Stimulated activated naive CD8-positive, alpha-beta T cell treated with anti-CD3 and anti-CD28 coated beads, Interleukin-15, amount 100 ng/mL, for 72 hours (primary cell): ENCODE data around the gene PGM1.

ENCODE experiments used
- ATAC-seq: fragments of 150-1000 bp; cut with Tn5 transposase; 2 replicates; pipeline ENCODE4 v1.10.0; 2021; ENCODE audit warnings: mild to moderate bottlenecking, moderate library complexity
- DNase-seq, 2 donors: peaks; one replicate each; pipeline ENCODE4 v3.0.0; 2021 to 2022
- H3K27ac Mint-ChIP-seq, 2 donors: one replicate each; pipeline ENCODE4 v1.8.0; 2022; ENCODE audit warnings: mild to moderate bottlenecking in 2 of 2, mixed read lengths in 2 of 2, moderate library complexity in 2 of 2
- H3K27me3 Mint-ChIP-seq: one replicate; pipeline ENCODE4 v1.8.0; 2022; ENCODE audit warnings: mixed read lengths
- H3K4me1 Mint-ChIP-seq: one replicate; pipeline ENCODE4 v1.8.0; 2022; ENCODE audit warnings: mild to moderate bottlenecking, mixed read lengths
- H3K4me3 Mint-ChIP-seq, 2 donors: one replicate each; pipeline ENCODE4 v1.8.0; 2022; ENCODE audit warnings: mild to moderate bottlenecking in 2 of 2, mixed read lengths in 2 of 2, moderate library complexity in 1 of 2
- H3K9me3 Mint-ChIP-seq, 2 donors: one replicate each; pipeline ENCODE4 v1.8.0; 2022; ENCODE audit warnings: mixed read lengths in 2 of 2

PGM1 gene

GRCh38 chr1:63592536-63593302, 492 bp upstream of the PGM1 start:
- H3K4me1 Mint-ChIP-seq: peaks cover 37% of the 10 kb centered on the region
- no peak for ATAC-seq
- H3K4me3 Mint-ChIP-seq: peak overlapping the region; percentile 96 to 97
- H3K27ac Mint-ChIP-seq: peak overlapping the region; percentile 98
- no peak for DNase-seq
- H3K27me3 Mint-ChIP-seq: no peaks in the 10 kb centered on the region
- H3K9me3 Mint-ChIP-seq: no peaks in the 10 kb centered on the region

GRCh38 chr1:63593886-63594605, 835 bp downstream of the PGM1 start:
- DNase-seq: peak; percentile 79 to 84
- Mint-ChIP-seq H3K27ac (peak overlapping the region; percentile 98), H3K4me3 (peak overlapping the region; percentile 96 to 97), H3K9me3 (no peaks in the 10 kb centered on the region), H3K27me3 (no peaks in the 10 kb centered on the region), H3K4me1 (peaks cover 37% of the 10 kb centered on the region)
- ATAC-seq: peak; percentile 78

DNA sequence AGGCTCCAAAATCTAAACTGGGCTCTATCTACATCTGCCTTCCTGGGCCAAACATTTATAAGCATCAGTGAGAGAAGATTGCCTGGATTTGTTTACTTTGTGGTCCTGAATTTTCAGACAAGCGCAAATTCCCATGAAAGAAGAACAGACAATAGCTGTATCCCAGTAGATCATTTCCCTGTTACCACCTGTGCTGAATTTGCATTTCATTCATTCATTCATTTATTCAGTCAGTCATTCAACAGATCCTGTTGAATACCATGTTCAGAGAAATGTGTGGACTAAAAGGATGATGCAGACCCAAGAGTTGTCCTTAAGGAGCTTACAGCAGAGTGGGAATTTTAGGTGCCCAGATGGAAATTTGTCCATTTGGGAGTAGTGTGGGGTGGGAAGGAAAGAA, 2.2 kb downstream of the PGM1 start:
- ATAC-seq: no peak
- H3K27ac Mint-ChIP-seq: no peak overlapping the region

DNA sequence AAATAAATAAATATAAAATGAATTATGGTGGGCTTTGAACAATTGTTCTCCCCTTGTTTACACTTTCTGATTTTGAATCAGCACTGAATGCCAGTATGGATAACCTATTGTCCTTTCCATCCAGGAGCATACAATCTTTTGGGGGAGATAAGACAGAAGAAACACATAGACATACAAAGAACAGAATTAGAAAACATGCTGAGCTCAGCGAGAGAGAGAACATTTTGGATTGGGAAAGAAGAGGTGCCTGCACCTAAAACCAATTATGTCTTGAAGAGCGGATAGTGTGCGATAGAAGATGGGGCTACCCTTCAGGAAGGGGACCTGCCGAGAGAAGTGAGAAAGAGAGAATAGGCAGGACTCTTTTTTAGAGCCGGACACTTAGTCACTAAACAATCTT, 6.6 kb downstream of the PGM1 start:
- H3K9me3 Mint-ChIP-seq: no peaks in the 10 kb centered on the region
- H3K4me3 Mint-ChIP-seq: no peak overlapping the region
- no peaks in the 10 kb centered on the region for H3K27me3 Mint-ChIP-seq
- H3K4me1 Mint-ChIP-seq: peaks cover 19% of the 10 kb centered on the region
- H3K27ac Mint-ChIP-seq: no peak overlapping the region
- ATAC-seq (no peak), DNase-seq (no peak)

More for the DNA sequence above, 2.2 kb downstream of the PGM1 start:
- no peaks in the 10 kb centered on the region for H3K27me3 Mint-ChIP-seq
- no peak overlapping the region for H3K4me3 Mint-ChIP-seq
- H3K4me1 Mint-ChIP-seq: peaks cover 37% of the 10 kb centered on the region
- H3K9me3 Mint-ChIP-seq: no peaks in the 10 kb centered on the region
- DNase-seq: no peak

DNA sequence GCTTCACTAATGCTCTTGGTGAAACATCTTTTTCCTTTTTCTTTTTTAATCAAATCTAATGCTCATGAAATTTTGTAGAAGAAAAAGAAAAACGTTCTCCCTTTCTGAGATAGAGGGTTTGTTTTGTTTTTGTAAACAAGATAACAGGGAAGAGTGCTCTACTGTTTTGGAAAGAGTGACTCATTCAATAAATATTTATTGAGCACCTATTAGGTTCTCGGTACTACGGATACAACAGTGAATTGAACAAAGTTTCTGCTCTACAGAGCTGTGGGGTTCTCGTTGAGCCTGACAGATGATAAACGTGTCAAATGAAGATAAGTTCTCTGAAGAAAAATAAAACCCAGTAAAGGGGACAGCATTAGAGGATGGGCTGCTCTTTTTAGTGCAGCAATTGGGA, 7.0 kb downstream of the PGM1 start:
- H3K4me1 Mint-ChIP-seq: peaks cover 19% of the 10 kb centered on the region
- no peak overlapping the region for H3K27ac Mint-ChIP-seq
- H3K9me3 Mint-ChIP-seq: no peaks in the 10 kb centered on the region
- no peak overlapping the region for H3K4me3 Mint-ChIP-seq
- no peaks in the 10 kb centered on the region for H3K27me3 Mint-ChIP-seq
- DNase-seq (no peak), ATAC-seq (no peak)

GRCh38 chr1:63601061-63601460, 7.8 kb downstream of the PGM1 start:
- ATAC-seq: no peak
- peaks cover 11% of the 10 kb centered on the region for H3K4me1 Mint-ChIP-seq
- H3K4me3 Mint-ChIP-seq: no peak overlapping the region
- no peaks in the 10 kb centered on the region for H3K9me3 Mint-ChIP-seq
- H3K27me3 Mint-ChIP-seq: no peaks in the 10 kb centered on the region
- no peak for DNase-seq
- H3K27ac Mint-ChIP-seq: no peak overlapping the region

DNA sequence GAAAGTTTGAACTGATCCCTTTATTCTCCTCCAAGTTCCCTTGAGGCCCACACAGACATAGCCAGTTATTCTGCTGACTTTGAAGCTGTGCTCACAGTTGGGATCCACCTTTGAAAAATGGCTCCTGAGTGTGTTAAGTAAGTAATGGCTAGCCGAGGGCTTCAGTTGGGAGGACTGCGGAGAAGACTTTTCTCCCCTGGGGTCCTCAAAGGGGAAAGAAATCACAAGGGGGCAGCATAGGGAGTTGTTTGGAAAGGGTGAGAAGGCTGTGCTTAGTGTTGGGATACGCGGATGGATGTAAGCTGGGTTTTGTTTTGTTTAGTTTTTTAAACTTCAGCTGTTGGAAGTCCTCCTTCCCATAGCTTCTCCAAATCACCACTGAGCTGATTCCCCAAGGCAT, 8.3 kb downstream of the PGM1 start:
- ATAC-seq (no peak), DNase-seq (no peak)
- H3K4me1 Mint-ChIP-seq: peaks cover 7% of the 10 kb centered on the region
- H3K27me3 Mint-ChIP-seq: no peaks in the 10 kb centered on the region
- H3K4me3 Mint-ChIP-seq: no peak overlapping the region
- no peak overlapping the region for H3K27ac Mint-ChIP-seq
- no peaks in the 10 kb centered on the region for H3K9me3 Mint-ChIP-seq

- Mint-ChIP-seq H3K27ac (no peak overlapping the region), H3K27me3 (no peaks in the 10 kb centered on the region), H3K4me3 (no peak overlapping the region), H3K4me1 (peaks cover 3% of the 10 kb centered on the region), H3K9me3 (no peaks in the 10 kb centered on the region)
- DNase-seq (no peak), ATAC-seq (no peak)
Measured at GRCh38 chr1:63601912-63602311, 8.7 kb downstream of the PGM1 start.

GRCh38 chr1:63602629-63603028, 9.4 kb downstream of the PGM1 start:
- ATAC-seq (no peak), DNase-seq (no peak)
- no peak overlapping the region for H3K27ac Mint-ChIP-seq
- H3K4me3 Mint-ChIP-seq: no peak overlapping the region
- no peaks in the 10 kb centered on the region for H3K4me1 Mint-ChIP-seq
- H3K27me3 Mint-ChIP-seq: no peaks in the 10 kb centered on the region
- no peaks in the 10 kb centered on the region for H3K9me3 Mint-ChIP-seq

DNA sequence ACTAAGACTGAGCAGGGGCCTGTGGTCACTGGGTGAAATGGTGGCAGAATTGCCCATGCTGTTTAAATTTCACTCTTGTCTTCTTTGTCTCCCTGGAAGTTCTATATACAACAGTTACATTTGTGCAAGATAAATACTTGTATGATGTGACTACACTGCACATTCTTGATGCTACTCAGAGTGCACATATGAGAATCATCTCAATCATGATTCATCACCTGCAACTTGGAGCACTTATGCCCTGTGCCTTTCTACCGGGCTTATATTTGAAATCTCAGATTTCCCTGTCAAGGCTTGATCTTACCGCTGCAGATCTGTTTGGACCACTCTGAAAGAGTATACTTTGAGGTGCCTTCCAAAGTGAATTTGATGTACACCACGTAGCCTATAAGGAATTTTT, 10.6 kb downstream of the PGM1 start:
- Mint-ChIP-seq H3K4me3 (no peak overlapping the region), H3K9me3 (no peaks in the 10 kb centered on the region), H3K27me3 (no peaks in the 10 kb centered on the region), H3K27ac (no peak overlapping the region), H3K4me1 (no peaks in the 10 kb centered on the region)
- ATAC-seq (no peak), DNase-seq (no peak)

- no peak overlapping the region for H3K27ac Mint-ChIP-seq
- H3K27me3 Mint-ChIP-seq: no peaks in the 10 kb centered on the region
- ATAC-seq (no peak), DNase-seq (no peak)
- no peaks in the 10 kb centered on the region for H3K9me3 Mint-ChIP-seq
- H3K4me3 Mint-ChIP-seq: no peak overlapping the region
- peaks cover 11% of the 10 kb centered on the region for H3K4me1 Mint-ChIP-seq
Measured at GRCh38 chr1:63607322-63607721, 14.1 kb downstream of the PGM1 start.

- Mint-ChIP-seq H3K27me3 (no peaks in the 10 kb centered on the region), H3K27ac (no peak overlapping the region), H3K9me3 (no peaks in the 10 kb centered on the region), H3K4me1 (peaks cover 11% of the 10 kb centered on the region), H3K4me3 (no peak overlapping the region)
- DNase-seq (no peak), ATAC-seq (no peak)
Measured at GRCh38 chr1:63611231-63611630, 18.0 kb downstream of the PGM1 start.

DNA sequence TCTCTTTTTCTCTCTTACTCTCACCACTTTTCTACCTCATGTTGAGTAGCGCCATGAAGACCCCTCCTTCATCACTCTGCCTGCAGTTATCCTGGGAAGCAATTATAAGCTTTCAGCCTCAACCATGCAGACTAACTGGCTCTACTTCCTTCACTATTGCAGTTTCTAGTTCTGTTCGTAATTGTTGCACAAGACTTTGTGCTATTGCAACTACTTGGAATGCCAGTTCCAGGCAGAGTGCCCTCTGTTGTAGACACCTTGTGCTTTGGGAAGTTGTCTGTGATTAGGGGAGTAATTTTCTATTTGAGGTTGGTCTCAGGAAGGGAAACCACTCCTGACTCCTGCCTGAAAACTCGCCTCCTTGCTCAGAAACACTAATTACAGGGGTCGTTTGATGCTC, 19.4 kb downstream of the PGM1 start:
- H3K9me3 Mint-ChIP-seq: no peaks in the 10 kb centered on the region
- DNase-seq: no peak
- H3K4me3 Mint-ChIP-seq: no peak overlapping the region
- H3K27me3 Mint-ChIP-seq: no peaks in the 10 kb centered on the region
- peaks cover 11% of the 10 kb centered on the region for H3K4me1 Mint-ChIP-seq
- peak overlapping the region in 1 of 2 donors; percentile 47 for H3K27ac Mint-ChIP-seq
- no peak for ATAC-seq

- ATAC-seq (no peak), DNase-seq (no peak)
- H3K9me3 Mint-ChIP-seq: no peaks in the 10 kb centered on the region
- no peaks in the 10 kb centered on the region for H3K27me3 Mint-ChIP-seq
- no peak overlapping the region for H3K4me3 Mint-ChIP-seq
- H3K4me1 Mint-ChIP-seq: peaks cover 11% of the 10 kb centered on the region
- no peak overlapping the region for H3K27ac Mint-ChIP-seq
Measured at GRCh38 chr1:63612971-63613370, 19.8 kb downstream of the PGM1 start.

DNA sequence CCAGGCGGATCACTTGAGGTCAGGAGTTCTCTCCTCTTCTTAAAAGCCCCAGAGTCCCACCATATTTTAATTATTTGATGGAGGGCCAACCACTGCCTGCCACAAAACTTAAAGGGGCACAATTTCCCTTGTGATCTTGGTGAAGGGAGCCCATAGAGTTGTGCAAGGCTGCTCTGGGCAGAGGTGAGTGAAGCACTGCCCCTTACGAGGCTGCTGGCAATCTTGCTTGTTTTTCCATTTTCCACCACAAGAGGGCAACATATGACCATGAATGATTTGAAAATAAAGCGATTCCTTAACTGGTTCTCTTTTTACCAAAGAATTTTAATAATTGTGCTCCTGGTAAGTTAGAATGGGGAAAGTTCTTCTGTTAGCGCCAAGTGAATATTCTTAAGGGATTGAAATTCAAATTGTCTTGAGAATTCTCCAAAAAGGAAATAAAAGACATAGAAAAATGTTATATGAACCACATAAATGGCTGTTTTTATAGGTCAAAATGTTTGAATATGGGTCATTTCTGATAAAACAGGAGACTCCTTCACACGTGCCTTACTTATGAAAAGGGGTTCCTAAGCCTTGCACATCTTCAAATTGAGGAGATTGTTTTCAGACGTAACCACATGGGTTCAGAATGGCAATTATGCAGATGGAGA, 22.7 kb downstream of the PGM1 start:
- ATAC-seq: peak; percentile 71
- no peaks in the 10 kb centered on the region for H3K27me3 Mint-ChIP-seq
- no peaks in the 10 kb centered on the region for H3K9me3 Mint-ChIP-seq
- H3K4me3 Mint-ChIP-seq: no peak overlapping the region
- H3K27ac Mint-ChIP-seq: peak overlapping the region in 1 of 2 donors; percentile 65
- DNase-seq: peak; percentile 49 to 67
- peaks cover 3% of the 10 kb centered on the region for H3K4me1 Mint-ChIP-seq

DNA sequence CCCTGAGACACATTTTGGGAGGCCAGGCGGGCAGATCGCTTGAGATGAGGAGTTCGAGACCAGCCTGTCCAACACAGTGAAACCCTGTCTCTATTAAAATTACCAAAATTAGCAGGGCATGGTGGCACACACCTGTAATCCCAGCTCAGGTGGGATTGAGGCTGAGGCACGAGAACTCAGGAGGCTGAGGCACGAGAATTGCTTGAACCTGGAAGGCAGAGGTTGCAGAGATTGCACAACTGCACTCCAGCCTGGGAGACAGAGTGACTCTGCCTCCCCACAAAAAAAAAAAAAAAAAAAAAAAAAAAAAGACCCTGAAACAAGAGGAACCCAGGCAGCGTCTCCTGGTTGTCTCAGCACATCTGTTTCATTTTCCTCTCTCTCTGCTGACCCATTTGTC, 24.2 kb downstream of the PGM1 start:
- H3K4me1 Mint-ChIP-seq: no peaks in the 10 kb centered on the region
- H3K9me3 Mint-ChIP-seq: no peaks in the 10 kb centered on the region
- ATAC-seq (no peak), DNase-seq (no peak)
- H3K4me3 Mint-ChIP-seq: no peak overlapping the region
- H3K27me3 Mint-ChIP-seq: no peaks in the 10 kb centered on the region
- peak overlapping the region in 1 of 2 donors; percentile 40 for H3K27ac Mint-ChIP-seq
